ENCODE results near the gene BICC1.

BICC1 gene

DNA sequence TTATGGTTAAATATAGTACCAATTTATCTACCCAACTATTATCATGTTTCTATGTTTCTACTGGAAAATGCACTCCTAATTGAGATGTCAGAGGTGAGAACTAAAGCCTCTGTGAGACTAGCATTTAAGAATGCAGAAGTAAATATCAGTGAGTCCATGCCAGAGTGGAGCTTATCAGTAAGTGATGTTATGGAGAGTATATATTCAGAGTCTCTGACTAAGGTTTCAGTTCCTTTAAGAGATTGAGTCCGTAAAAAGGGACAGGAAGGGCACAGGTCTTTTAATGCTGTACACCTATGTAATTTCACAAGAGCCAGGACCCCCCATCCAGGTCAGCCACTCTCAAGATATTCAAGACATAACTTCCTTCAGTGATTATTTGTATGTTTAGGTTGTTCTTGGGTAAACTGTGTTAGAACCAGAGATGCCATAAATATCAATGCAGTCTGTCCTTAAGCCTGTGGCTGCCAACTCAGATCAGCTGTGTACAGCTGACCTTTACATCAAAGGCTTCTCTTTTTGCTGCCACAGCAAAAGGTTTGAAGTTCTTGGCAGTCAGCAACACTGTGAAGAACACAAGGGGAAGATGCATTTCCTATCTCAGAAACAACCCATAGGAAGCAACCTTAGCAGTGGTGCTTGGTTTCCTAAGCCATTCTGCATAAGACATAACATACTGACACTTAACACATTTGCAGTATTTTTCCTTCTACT lies 244.8 kb downstream of the BICC1 start:
- Histone ChIP-seq H3K36me3 (ENCODE audit: control insufficient read depth, insufficient read depth, low read length) (no peaks in the 10 kb centered on the region), H3K27ac (ENCODE audit: insufficient read depth, low read length, poor library complexity, severe bottlenecking) (no peak overlapping the region), H3K9me3 (ENCODE audit: control insufficient read depth, low read length) (no peaks in the 10 kb centered on the region), H3K4me3 (ENCODE audit: insufficient read depth, low read depth, low read length, poor library complexity, severe bottlenecking) (no peak overlapping the region), H3K27me3 (replicated peaks; ENCODE audit: control insufficient read depth, insufficient read depth, low read length, poor library complexity, severe bottlenecking) (no peaks in the 10 kb centered on the region), H3K4me1 (ENCODE audit: control insufficient read depth, insufficient read depth, low read length, poor library complexity, severe bottlenecking) (no peaks in the 10 kb centered on the region)
- DNase-seq: no peak

DNA sequence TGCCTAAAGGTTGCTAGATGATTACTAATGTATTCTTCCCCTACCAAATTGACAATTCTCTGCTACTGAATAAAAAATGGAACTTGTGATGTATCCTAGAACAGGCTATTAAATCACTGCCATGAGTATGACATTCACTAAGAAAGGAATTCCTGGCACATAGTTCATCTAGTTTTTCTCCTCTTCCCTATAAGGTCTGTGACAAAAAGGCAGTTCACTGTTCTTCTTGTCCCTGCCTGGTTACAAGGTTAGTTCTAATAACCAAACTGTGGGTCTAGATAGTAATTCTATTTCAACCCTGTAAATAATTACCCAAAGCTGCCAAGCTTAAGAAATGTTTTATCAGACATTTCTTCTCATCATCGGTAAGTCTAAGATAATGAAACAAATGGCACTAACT lies 245.6 kb downstream of the BICC1 start:
- no peaks in the 10 kb centered on the region for H3K4me1 ChIP-seq (ENCODE audit: control insufficient read depth, insufficient read depth, low read length, poor library complexity, severe bottlenecking)
- no peak overlapping the region for H3K4me3 ChIP-seq (ENCODE audit: insufficient read depth, low read depth, low read length, poor library complexity, severe bottlenecking)
- H3K27ac ChIP-seq (ENCODE audit: insufficient read depth, low read length, poor library complexity, severe bottlenecking): no peak overlapping the region
- H3K27me3 ChIP-seq (replicated peaks; ENCODE audit: control insufficient read depth, insufficient read depth, low read length, poor library complexity, severe bottlenecking): no peaks in the 10 kb centered on the region
- DNase-seq: no peak
- no peaks in the 10 kb centered on the region for H3K9me3 ChIP-seq (ENCODE audit: control insufficient read depth, low read length)
- H3K36me3 ChIP-seq (ENCODE audit: control insufficient read depth, insufficient read depth, low read length): no peaks in the 10 kb centered on the region

DNA sequence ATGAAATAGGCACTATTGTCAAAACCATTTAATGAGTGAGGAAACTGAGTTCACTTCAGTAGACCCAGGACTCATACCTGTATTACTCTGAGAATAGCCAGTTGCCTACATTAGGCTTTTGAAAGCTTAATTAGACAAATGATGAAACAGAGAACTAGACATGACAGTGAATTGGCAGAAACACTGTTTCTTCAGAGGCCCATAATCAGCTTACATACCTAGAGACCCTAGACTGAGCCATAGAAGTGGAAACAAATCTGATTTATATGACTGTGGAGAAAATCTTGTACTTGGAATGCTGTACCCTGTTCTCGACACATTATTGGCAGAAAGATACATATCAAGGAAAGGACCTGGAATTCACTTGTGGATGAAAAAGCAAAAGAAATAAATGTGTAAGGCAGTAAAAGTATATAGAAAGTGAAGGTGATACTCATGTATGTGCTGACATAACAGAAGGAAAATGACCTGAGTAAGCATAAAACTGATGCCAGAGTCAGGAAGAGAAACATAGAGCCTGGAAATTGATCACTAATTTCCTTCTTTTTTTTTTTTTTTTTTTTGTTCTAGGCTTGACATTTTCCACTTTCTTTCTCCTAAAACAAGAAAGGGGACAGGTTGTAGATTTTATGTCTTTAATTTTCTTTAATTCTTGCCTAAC lies 251.5 kb downstream of the BICC1 start:
- H3K27me3 ChIP-seq (replicated peaks; ENCODE audit: control insufficient read depth, insufficient read depth, low read length, poor library complexity, severe bottlenecking): no peaks in the 10 kb centered on the region
- DNase-seq: no peak
- H3K36me3 ChIP-seq (ENCODE audit: control insufficient read depth, insufficient read depth, low read length): no peaks in the 10 kb centered on the region
- H3K4me3 ChIP-seq (ENCODE audit: insufficient read depth, low read depth, low read length, poor library complexity, severe bottlenecking): no peak overlapping the region
- H3K4me1 ChIP-seq (ENCODE audit: control insufficient read depth, insufficient read depth, low read length, poor library complexity, severe bottlenecking): no peaks in the 10 kb centered on the region
- H3K27ac ChIP-seq (ENCODE audit: insufficient read depth, low read length, poor library complexity, severe bottlenecking): no peak overlapping the region
- peaks cover 8% of the 10 kb centered on the region for H3K9me3 ChIP-seq (ENCODE audit: control insufficient read depth, low read length)

DNA sequence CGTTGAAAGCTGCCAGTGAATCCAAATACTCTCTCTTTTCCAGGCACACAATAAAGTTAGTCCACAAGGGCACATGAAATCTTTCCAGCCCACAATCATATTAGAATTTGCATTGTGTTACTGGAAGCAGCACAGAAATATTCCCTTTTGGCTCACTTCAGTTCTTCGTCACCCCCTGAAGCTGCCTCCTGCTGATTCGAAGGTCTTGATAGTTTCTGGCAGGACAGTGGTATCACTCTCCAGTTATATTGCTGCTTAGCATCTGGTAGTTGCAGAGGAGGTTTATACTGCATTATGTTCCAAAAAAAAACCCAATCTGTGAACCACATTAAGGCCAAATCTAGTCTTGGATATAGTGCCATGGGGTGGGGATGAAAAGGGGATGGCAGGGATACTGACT lies 253.2 kb downstream of the BICC1 start:
- H3K27me3 ChIP-seq (replicated peaks; ENCODE audit: control insufficient read depth, insufficient read depth, low read length, poor library complexity, severe bottlenecking): no peaks in the 10 kb centered on the region
- no peak for DNase-seq
- H3K4me3 ChIP-seq (ENCODE audit: insufficient read depth, low read depth, low read length, poor library complexity, severe bottlenecking): no peak overlapping the region
- H3K27ac ChIP-seq (ENCODE audit: insufficient read depth, low read length, poor library complexity, severe bottlenecking): no peak overlapping the region
- H3K4me1 ChIP-seq (ENCODE audit: control insufficient read depth, insufficient read depth, low read length, poor library complexity, severe bottlenecking): no peaks in the 10 kb centered on the region
- H3K9me3 ChIP-seq (ENCODE audit: control insufficient read depth, low read length): peaks cover 8% of the 10 kb centered on the region
- no peaks in the 10 kb centered on the region for H3K36me3 ChIP-seq (ENCODE audit: control insufficient read depth, insufficient read depth, low read length)

DNA sequence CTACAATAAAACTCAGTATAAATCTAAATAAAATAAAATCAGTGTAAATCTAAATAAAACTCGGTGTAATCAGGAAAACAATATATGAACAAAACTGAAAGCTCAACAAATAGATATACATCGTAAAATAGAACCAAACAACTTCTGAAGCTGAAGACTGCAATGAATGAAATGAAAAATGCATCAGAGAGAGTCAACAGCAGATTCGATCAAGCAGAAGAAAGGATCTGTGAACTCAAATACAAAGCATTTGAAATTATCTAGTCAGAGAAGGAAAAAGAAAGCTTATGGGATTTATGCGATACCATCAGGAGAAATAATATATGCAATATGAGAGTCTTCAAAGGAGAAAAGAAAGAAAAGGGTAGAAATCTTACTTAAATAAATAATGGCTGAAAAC lies 255.0 kb downstream of the BICC1 start:
- no peak overlapping the region for H3K27ac ChIP-seq (ENCODE audit: insufficient read depth, low read length, poor library complexity, severe bottlenecking)
- no peaks in the 10 kb centered on the region for H3K36me3 ChIP-seq (ENCODE audit: control insufficient read depth, insufficient read depth, low read length)
- no peak overlapping the region for H3K4me3 ChIP-seq (ENCODE audit: insufficient read depth, low read depth, low read length, poor library complexity, severe bottlenecking)
- no peaks in the 10 kb centered on the region for H3K27me3 ChIP-seq (replicated peaks; ENCODE audit: control insufficient read depth, insufficient read depth, low read length, poor library complexity, severe bottlenecking)
- H3K9me3 ChIP-seq (ENCODE audit: control insufficient read depth, low read length): peaks cover 8% of the 10 kb centered on the region
- no peaks in the 10 kb centered on the region for H3K4me1 ChIP-seq (ENCODE audit: control insufficient read depth, insufficient read depth, low read length, poor library complexity, severe bottlenecking)
- no peak for DNase-seq

DNA sequence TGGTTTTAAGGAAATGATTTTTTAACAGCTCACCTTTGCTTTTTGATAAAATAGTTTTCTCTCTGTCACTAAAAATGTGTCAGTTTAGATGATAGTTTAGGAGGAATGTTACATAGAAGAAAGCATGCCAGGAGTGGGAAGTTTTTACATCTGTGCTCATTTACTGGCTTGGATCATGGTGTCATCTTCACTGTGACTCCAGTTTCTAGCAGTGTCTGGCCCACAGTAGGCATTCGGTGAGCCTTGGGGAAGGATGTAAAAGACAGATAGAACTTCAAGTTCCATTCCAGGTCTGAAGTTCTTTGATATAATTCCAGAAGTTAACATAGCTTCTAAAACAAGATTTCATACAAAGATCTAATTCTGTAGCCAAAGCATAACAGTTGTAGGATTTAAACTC lies 259.2 kb downstream of the BICC1 start:
- DNase-seq: no peak
- Histone ChIP-seq H3K4me3 (ENCODE audit: insufficient read depth, low read depth, low read length, poor library complexity, severe bottlenecking) (no peak overlapping the region), H3K4me1 (ENCODE audit: control insufficient read depth, insufficient read depth, low read length, poor library complexity, severe bottlenecking) (no peaks in the 10 kb centered on the region), H3K27me3 (replicated peaks; ENCODE audit: control insufficient read depth, insufficient read depth, low read length, poor library complexity, severe bottlenecking) (no peaks in the 10 kb centered on the region), H3K9me3 (ENCODE audit: control insufficient read depth, low read length) (peaks cover 8% of the 10 kb centered on the region), H3K27ac (ENCODE audit: insufficient read depth, low read length, poor library complexity, severe bottlenecking) (no peak overlapping the region), H3K36me3 (ENCODE audit: control insufficient read depth, insufficient read depth, low read length) (no peaks in the 10 kb centered on the region)

DNA sequence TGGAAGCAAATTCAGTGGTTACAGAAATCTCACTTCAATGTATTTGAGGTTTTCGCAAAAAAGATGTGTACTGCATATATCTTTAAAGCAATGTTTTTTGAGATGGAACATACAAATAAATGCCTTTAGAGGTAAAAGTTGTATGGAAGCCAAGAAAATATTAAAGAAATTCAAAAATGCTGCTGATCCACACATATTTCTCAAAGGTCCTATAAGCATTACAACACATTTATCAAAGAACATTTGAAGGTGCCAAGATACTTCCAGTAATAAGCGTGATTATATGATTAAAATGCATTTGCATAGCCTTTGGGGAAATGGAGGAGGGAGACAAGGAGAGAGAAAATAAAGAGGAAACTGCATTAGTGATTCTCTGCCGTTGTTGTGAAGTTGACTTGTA lies 260.1 kb downstream of the BICC1 start:
- DNase-seq: no peak
- Histone ChIP-seq H3K36me3 (ENCODE audit: control insufficient read depth, insufficient read depth, low read length) (no peaks in the 10 kb centered on the region), H3K27ac (ENCODE audit: insufficient read depth, low read length, poor library complexity, severe bottlenecking) (no peak overlapping the region), H3K4me3 (ENCODE audit: insufficient read depth, low read depth, low read length, poor library complexity, severe bottlenecking) (no peak overlapping the region), H3K4me1 (ENCODE audit: control insufficient read depth, insufficient read depth, low read length, poor library complexity, severe bottlenecking) (no peaks in the 10 kb centered on the region), H3K27me3 (replicated peaks; ENCODE audit: control insufficient read depth, insufficient read depth, low read length, poor library complexity, severe bottlenecking) (no peaks in the 10 kb centered on the region), H3K9me3 (ENCODE audit: control insufficient read depth, low read length) (peaks cover under 1% of the 10 kb centered on the region)

DNA sequence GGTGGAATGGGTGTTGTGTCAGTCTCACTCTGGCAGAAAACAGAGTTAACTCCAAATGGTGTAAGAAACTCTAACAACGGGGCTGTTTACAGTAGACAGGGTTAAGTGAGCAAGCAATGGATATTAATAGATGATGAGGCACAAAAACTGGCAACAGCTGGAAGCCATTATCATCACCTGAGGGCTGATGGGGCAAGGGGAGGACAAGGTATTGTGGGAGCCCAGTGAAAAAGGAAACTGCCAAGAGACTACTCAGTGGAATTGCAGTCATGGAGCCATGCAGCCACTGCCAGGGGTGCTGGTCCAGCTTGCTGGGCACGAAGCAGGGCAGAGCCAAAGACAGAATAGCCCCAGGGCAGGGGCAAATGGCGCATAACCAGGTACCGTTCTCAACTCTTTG lies 260.7 kb downstream of the BICC1 start:
- Histone ChIP-seq H3K9me3 (ENCODE audit: control insufficient read depth, low read length) (no peaks in the 10 kb centered on the region), H3K4me3 (ENCODE audit: insufficient read depth, low read depth, low read length, poor library complexity, severe bottlenecking) (no peak overlapping the region), H3K27me3 (replicated peaks; ENCODE audit: control insufficient read depth, insufficient read depth, low read length, poor library complexity, severe bottlenecking) (no peaks in the 10 kb centered on the region), H3K36me3 (ENCODE audit: control insufficient read depth, insufficient read depth, low read length) (no peaks in the 10 kb centered on the region), H3K27ac (ENCODE audit: insufficient read depth, low read length, poor library complexity, severe bottlenecking) (no peak overlapping the region), H3K4me1 (ENCODE audit: control insufficient read depth, insufficient read depth, low read length, poor library complexity, severe bottlenecking) (no peaks in the 10 kb centered on the region)
- no peak for DNase-seq

DNA sequence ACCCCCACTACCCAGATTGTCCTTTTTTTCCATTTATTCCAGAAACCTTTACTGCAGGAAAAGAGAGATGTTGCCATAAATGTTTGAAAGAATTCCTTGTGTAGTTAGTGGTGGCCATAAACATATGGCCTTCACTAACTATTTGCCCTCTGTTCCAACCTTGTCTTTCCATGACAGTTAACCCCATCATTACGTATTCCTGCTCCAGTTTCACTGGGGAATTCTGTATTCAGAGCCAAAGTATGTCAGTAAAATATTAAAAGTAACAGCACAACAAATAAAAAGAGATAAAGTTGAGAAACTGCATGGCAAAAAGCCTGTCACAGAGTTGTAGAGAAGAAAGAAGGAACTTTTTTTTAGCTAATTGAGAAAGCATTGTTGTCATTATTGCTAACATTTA lies 261.3 kb downstream of the BICC1 start:
- H3K4me1 ChIP-seq (ENCODE audit: control insufficient read depth, insufficient read depth, low read length, poor library complexity, severe bottlenecking): no peaks in the 10 kb centered on the region
- DNase-seq: no peak
- no peaks in the 10 kb centered on the region for H3K9me3 ChIP-seq (ENCODE audit: control insufficient read depth, low read length)
- no peaks in the 10 kb centered on the region for H3K36me3 ChIP-seq (ENCODE audit: control insufficient read depth, insufficient read depth, low read length)
- no peak overlapping the region for H3K4me3 ChIP-seq (ENCODE audit: insufficient read depth, low read depth, low read length, poor library complexity, severe bottlenecking)
- H3K27ac ChIP-seq (ENCODE audit: insufficient read depth, low read length, poor library complexity, severe bottlenecking): no peak overlapping the region
- H3K27me3 ChIP-seq (replicated peaks; ENCODE audit: control insufficient read depth, insufficient read depth, low read length, poor library complexity, severe bottlenecking): no peaks in the 10 kb centered on the region

DNA sequence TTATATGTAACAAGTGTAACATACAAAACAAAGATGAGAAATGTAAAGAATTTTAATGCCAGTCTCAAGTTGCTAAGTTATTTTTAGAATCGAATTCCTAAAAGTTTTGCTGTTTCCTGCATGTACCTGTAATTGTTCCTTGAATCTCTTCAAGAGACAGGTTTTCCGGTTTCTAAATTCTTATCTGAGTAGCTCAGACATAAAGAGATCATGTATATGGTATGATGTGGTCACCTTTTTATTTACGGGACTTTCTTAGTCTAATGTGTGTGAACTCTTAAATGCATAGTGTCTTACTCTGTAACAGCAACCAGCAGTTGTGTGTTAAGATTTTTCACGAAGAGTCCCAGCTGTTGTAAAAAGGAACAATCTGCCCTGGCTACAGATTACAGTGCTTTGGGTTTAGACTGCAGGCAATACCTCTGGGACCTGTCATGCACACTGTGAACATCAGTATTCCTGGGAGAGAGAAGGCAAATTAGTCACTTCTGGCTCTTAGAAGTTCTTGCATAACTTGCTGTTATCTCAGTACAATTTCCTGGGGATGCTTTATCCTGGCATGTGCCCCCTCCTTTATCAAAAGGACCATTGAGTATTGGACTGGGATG lies 263.4 kb downstream of the BICC1 start:
- Histone ChIP-seq H3K27me3 (replicated peaks; ENCODE audit: control insufficient read depth, insufficient read depth, low read length, poor library complexity, severe bottlenecking) (no peaks in the 10 kb centered on the region), H3K9me3 (ENCODE audit: control insufficient read depth, low read length) (no peaks in the 10 kb centered on the region), H3K36me3 (ENCODE audit: control insufficient read depth, insufficient read depth, low read length) (no peaks in the 10 kb centered on the region), H3K4me3 (ENCODE audit: insufficient read depth, low read depth, low read length, poor library complexity, severe bottlenecking) (no peak overlapping the region), H3K27ac (ENCODE audit: insufficient read depth, low read length, poor library complexity, severe bottlenecking) (no peak overlapping the region), H3K4me1 (ENCODE audit: control insufficient read depth, insufficient read depth, low read length, poor library complexity, severe bottlenecking) (no peaks in the 10 kb centered on the region)
- DNase-seq: no peak
